GM12872 (cell line): ENCODE results near the gene KRTAP5-3.

Experiments used
- TF ChIP-seq, protein P1 (sequence below): IDR thresholded peaks from 3 replicates; pipeline ENCODE4 v1.5.1; 2011; ENCODE audit warnings: low read depth, mild to moderate bottlenecking, low read length, moderate library complexity; ENCODE audit not compliant: insufficient read depth

Gene KRTAP5-3

GRCh38 chr11:1571760-1572196 is 36.5 kb downstream of the KRTAP5-3 start:
- TF ChIP-seq, protein P1, sequence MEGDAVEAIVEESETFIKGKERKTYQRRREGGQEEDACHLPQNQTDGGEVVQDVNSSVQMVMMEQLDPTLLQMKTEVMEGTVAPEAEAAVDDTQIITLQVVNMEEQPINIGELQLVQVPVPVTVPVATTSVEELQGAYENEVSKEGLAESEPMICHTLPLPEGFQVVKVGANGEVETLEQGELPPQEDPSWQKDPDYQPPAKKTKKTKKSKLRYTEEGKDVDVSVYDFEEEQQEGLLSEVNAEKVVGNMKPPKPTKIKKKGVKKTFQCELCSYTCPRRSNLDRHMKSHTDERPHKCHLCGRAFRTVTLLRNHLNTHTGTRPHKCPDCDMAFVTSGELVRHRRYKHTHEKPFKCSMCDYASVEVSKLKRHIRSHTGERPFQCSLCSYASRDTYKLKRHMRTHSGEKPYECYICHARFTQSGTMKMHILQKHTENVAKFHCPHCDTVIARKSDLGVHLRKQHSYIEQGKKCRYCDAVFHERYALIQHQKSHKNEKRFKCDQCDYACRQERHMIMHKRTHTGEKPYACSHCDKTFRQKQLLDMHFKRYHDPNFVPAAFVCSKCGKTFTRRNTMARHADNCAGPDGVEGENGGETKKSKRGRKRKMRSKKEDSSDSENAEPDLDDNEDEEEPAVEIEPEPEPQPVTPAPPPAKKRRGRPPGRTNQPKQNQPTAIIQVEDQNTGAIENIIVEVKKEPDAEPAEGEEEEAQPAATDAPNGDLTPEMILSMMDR: no peak

DNA sequence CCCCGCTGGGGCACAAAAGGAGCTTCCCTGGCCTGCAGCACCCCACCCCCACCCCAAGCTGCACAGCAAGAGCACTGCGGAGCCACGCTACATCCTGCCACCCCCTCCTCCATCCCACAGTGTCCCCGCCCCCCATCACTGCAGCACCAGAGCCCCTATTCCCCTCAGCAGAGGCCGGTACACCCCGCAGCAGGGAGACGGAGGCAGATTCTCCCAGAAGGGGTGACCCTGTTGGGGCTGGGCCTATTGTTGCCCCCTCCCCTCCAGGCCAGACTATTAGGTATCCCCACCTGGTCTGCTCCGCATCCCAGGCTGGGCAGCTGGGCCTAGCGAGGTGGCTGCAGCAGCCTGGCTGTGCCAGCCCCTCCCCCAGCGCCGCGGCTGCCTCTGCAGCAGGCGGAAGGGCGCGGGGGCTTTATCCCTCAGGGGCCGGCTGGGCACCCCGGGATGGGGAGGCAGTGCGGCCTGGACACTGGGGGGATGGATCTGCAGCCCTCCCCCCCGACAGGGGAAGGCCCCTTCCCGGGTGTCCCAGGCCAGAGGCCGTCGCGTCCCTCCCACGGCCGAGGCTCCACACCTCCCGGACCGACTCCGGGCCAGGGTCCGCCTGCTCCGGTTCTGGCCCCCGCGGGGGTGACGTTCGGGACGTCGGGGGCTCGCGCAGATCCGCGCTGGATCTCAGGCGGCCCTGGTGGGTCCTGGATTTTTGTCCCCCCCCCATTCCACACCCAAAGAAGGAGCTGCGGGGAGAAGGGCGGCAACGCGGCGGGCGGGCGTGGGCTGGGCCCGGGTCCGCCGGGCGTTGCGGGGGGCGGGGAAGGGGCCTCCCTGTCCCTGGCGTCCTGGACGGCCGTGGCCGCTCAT is 37.1 kb downstream of the KRTAP5-3 start:
- TF ChIP-seq, protein P1: no peak

GRCh38 chr11:1570531-1570895 is 37.8 kb downstream of the KRTAP5-3 start:
- TF ChIP-seq, protein P1: no peak

DNA sequence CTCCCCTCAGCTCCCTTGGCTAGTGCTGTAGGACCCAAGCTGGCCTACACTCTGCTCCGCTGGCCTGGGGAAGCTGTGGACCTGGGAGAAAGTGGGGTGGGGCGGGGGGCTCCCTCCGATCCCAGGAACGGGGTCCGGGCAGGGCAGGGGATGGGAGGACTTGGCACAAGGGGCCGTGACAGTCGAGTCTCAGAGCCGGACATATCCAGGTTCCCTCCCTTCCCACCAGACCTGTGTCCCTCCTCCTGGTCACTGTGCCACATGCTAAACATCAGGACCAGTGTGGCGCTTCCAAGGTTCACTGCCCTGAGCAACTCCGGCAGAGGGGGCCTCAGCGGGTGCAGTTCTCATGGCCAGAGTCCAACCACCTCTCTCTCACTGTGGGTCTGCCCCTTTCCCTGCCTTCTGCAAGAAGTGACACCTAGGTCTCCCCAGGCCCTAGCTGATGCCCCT is 38.2 kb downstream of the KRTAP5-3 start:
- TF ChIP-seq, protein P1: no peak

- TF ChIP-seq, protein P1: no peak
These were observed 38.9 kb downstream of the KRTAP5-3 start for GRCh38 chr11:1569251-1569780.

DNA sequence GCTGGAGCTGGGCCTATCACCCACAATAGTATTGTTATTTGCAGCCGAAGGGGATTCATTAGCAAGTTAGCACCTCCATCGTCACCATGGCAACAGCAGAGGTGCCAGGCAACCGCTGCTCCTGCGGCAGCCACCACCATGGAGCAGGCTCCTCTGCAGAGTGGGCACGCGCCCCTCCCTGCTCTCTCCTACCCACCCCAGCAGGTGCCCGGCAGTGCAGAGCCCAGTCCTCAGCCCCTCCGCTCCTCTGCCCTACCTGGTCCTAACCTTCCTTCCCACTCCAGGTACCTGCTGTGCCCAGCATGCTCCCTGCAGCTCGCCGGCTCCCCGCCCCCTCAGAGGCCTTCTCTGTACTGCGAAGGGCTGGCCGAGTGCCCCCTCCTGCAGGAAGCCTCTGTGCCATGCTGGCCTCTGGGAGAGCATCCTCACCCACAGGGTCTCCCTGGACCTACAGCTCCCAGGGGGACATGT is 39.8 kb downstream of the KRTAP5-3 start:
- TF ChIP-seq, protein P1: no peak

DNA sequence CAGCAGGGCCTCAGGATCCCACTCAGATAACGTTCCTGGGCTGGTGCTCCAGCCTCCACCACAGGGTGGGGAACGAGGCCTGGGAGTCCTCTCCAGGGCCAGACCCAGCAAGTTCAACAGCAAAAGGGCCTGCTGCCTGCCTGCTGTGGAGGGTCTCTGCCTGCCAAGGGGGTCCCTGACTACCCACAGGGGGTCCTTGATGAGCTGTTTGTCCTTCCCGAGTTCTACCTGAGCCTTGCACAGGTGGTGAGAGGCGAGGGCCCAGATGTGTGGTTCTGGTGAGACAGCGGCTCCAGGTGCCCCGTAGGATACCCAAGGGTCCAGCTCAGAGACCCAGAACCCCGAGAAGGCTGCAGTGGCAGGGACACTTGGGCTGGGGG is 40.6 kb downstream of the KRTAP5-3 start:
- TF ChIP-seq, protein P1: no peak
